Inferior parietal cortex (tissue), 1 donor: ENCODE data around the gene PPP1R13L.
"Not testable (repeated sequence)": the region's sequence is repeated elsewhere in the genome, so short reads cannot be mapped to it uniquely, and the experiment has no call there.

Experiments used
- DNase-seq: peaks from one replicate; pipeline ENCODE4 v3.0.0-alpha.2; 2016; ENCODE audit errors: extremely low spot score

PPP1R13L gene

DNA sequence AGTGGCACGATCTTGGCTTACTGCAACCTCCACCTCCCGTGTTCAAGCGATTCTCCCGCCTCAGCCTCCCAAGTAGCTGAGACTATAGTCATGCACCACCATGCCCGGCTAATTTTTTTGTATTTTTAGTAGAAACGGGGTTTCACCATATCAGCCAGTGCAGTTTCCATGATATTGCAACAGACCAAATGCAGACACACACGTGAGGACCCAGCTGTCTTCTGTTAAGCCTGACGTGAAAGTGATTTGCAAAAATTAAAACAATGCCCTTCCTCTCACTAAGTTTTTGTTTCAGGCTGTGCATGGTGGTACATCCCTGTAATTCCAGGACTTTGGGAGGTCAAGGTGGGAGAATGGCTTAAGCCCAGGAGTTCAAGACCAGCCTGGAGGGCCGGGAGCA lies 26.1 kb upstream of the PPP1R13L start:
- not testable (repeated sequence) for DNase-seq

DNA sequence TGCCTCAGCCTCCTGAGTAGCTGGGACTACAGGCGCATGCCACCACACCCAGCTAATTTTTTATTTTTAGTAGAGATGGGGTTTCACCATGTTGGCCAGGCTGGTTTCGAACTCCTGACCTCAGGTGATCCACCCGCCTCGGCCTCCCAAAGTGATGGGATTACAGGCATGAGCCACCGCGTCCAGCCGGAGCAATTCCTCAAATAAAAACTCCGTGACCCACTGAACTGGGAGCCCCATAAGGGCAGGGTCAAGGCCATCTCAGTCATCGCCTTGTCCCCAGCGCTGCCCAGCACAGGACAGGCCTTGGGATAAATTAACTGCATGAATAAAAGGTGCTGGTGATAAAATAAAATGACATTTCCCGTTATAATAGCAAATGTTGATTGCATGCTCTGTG lies 25.0 kb upstream of the PPP1R13L start:
- DNase-seq: not testable (repeated sequence)

DNA sequence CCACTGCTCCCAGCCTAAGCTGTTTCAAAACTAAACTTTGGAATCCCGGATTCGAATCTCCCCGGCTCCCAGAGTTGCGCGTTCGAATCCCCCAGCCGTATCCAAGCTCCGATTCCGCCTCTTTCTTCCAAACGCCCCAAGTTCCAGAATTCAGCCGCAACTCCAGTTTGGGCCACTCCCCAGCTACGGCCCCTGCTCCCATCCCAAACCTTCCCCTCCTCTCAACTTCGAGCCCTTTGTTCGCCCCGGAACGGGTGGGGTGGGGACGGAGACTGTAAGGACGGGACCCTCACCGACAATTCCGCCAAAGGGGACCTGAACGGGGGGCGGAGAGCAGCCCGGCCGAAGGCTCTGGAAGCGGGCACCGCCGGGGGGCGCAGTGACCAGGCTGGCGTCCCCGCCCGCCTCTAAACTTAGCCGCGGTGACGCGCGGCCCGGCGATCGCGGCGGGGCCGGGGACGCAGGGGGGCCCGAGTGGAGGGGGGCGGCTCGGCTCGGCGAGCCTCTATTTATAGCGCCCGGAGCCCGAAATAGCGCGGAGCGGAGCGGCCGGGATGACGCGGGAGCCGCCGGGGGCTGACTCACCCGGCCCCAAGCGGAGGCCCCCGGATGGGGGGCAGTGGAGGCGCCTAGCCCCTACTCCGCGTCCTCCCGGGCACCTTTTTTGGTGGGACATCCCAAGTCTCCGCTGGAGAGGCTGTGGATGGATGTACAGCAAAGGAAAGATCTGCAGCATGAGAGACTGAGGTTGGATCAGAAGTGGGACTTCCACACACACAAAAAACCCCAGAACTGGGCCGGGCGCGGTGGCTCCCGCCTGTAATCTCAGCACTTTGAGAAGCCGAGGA lies 23.7 kb upstream of the PPP1R13L start:
- DNase-seq: no peak

DNA sequence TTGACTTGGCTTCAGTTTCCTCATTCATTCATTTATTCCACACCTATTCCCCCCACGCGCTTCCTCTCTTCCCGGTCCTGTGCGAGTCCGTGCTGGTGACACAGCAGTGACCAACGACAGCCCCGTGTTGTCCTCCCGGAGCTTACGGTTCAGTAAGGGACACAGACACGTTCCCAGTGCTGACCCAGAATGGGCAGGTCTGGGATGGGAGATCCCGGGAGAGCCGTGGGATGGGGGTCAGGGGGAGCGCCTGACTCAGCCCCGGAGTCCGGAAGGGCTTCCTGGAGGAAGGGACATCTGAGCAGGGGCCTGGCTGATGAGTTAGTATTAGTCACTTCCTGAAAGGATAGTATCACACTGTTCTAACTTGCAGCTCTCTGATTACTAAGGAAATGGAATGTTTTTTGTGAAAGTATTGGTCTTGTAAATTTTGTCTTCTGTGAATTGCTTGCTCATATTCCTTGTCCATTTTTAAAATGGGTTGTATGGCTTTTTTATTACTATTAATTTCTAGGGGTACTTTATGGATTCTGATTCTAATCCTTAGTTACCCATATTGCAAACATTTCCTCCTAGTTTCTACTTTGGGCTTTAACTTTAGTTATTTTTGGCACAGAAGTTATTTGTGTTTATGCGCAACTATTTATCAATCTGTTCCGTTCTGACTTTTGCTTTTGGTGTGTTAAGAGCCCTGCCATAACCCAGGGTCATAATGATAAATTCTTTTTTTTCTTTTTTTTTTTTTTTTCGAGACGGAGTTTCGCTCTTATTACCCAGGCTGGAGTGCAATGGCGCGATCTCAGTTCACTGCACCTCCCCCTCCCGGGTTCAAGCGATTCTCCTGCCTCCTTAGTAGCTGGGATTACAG lies 19.6 kb upstream of the PPP1R13L start:
- DNase-seq: no peak

DNA sequence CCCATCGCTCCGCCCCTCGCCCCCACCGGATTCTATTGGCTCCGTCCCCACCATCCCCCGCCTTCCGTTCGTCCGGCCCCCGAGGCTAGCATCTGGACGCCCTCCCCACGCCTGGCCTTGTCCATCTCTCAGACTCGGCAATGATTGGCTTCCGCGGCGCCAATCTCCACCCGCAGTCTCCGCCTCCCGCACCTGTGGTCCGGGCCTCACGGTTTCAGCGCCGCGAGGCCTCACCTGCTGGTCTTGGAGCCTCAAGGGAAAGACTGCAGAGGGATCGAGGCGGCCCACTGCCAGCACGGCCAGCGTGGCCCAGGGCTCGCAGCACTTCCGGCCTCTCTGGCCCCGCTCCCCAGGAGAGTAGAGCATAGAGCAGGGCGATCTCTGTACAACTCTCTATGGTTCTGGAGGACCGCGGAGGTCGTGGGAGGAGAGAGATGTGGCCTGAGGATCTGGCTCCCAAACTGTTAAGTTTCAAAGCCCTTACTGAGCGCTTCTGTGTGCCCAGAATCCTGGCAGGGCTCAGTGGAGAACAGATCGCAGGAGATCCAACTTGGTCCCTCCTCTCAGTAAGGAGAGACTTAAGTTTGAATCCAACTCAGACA lies 18.8 kb upstream of the PPP1R13L start, which contains the start of gene ERCC1:
Gene ERCC1 (minus strand): TSS at position 329 of the 602 bp plus-strand sequence. CDS start 543 bp downstream, outside the sequence.
- DNase-seq: peak; percentile 84

DNA sequence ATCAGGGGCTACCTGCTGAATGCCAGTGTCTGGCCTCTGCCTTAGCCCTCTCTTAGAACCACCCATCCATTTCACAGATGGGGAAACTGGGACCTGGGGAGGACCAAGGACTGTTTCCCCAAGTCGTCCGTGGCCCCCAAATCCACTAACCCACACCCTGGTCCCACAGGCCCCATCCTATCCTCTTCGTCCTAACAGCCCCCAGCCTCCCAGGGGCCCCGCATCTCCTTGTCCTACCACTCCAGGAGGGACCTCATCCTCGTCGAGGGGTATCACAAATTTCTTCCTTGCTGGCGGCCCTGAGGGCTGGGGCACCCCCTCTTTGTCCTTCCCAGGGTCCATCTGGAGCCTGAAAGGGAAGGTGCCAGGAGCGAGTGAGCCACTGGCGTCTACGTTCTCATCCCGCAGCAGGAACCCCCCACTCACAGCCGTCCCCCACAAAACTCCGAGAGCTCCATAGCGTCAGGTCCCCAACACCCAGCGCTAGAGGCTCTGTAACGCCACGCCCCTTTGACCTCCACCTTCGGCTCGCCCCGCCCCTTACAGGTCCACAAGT lies 18.2 kb upstream of the PPP1R13L start:
- no peak for DNase-seq

DNA sequence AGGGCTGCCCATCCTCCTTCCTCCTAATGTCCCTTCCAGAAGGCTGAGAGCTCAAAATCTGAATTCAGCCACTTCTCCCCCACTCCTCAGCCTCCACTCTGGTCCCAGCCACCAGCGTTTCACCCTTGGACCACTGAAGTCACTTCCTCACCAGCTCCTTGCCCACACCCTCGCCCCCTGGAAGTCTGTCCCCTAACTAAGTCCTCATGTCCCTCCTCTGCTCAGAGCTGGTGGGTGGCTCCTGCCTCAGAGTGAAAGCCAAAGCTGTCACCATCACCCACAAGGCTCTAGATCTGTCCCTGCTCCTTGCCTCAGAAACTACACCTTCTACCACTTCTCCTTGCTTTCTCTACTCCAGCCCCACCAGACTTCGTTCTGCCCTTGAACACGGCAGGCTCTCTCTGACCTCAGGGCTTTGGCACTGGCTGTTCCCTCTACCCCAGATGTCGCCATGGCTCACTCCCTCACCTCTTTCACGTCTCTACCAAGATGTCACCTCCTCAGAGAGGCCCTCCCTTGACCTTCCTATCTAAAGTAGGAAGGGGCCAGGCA lies 17.2 kb upstream of the PPP1R13L start:
- no peak for DNase-seq

DNA sequence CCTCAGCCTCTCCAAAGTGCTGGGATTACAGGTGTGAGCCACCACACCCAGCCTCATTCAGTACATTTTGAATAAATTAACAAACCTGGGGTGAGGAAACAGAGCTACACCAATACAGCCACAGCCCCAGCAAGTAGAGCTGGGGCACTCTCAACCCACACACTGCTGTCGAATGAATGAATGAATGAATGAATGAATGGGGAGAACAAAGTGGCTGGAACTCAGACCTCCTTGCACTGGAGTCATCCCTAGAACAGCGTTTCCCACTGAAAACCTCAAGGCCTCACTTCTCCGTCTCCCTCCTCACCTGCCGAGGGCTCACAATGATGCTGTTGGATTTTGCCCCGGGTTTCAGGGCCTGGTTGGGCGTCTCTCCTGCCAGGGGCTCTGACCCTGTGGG lies 16.0 kb upstream of the PPP1R13L start:
- DNase-seq: no peak

DNA sequence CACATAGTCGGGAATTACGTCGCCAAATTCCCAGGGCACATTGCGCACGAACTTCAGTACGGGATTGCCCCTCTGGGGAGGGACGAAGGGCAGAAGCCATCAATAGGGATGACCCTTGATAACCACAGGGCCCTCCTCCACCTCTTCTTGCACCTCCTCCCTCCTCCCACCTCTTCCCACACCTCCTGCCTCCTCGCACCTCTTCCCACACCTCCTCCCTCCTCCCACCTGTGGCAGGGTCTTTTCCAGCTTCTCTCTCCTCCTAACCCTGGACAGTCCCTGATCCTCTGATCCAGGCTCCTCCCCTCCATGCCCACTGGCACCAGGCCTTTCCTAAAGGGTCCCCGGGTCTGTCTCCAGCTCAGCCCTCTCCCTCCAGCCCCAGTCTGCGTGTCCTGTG lies 15.5 kb upstream of the PPP1R13L start:
- no peak for DNase-seq

DNA sequence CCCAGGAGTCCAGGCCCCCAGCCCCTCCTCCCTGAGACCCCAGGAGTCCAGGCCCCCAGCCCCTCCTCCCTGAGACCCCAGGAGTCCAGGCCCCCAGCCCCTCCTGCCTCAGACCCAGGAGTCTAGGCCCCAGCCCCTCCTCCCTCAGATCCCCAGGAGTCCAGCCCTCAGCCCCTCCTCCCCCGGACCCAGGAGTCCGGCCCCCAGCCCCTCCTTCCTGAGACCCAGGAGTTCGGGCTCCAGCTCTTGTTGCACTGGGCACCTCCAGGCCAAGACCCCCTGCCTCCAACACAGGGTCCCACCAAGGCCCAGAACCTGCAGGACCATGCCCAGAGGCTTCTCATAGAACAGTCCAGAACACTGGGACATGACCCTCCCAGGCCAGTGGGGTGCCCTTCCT lies 15.0 kb upstream of the PPP1R13L start:
- no peak for DNase-seq

DNA sequence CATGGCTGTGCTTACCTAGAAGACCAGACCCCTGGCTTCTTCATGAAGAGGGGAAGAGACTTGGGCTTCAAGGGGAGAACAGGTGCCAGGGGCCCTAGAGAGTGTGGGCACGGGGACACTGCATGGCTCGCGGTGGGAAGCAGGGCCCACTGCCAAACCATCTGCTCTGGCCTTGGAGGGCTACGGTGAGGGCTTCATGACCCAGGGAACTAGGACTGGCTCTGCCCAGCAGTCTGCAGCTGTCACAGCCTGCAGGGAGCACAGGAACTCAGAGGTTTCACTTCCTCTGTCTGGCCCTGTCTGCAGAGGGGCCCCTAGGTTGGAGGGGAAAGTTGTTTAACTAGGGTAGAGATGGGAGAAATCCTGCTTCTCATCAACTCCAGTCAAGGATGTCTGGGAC lies 14.5 kb upstream of the PPP1R13L start:
- DNase-seq: no peak

DNA sequence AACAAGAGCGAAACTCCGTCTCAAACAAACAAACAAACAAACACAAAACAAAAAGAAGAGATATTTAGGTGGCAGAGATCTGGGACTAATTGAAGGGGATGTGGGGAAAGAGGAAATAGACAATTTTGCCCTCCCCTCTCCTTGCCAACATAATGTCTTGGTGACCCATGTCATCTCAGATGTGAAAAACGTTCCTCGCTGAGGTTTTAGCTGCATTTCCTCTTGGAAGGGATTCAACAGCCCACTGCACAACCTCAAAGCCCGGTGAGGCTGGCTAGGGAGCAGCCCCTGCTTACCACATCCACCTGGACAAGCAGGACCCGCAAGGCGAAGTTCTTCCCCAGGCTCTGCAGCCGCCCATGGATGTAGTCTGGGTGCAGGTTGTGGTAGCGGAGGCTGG lies 13.9 kb upstream of the PPP1R13L start:
- no peak for DNase-seq

DNA sequence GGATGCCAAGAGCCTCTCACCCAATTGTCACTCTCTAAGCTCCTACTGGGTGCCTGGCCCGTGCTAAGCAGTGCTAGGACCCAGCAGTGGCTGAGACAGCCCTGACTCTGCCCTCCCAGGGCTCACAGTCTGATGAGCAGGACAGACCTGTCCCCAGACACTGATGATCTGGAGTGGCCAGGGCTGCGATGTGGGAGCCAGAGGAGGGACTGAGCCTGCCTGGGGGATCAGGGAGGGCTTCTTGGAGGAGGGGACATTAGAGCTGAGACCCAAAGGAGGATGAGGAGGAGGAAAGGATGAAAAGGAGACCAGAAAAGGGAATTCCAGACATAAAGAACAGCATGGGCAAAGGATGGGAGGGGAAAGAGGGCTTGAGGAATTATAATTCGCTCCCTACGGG lies 12.3 kb upstream of the PPP1R13L start:
- DNase-seq: no peak

DNA sequence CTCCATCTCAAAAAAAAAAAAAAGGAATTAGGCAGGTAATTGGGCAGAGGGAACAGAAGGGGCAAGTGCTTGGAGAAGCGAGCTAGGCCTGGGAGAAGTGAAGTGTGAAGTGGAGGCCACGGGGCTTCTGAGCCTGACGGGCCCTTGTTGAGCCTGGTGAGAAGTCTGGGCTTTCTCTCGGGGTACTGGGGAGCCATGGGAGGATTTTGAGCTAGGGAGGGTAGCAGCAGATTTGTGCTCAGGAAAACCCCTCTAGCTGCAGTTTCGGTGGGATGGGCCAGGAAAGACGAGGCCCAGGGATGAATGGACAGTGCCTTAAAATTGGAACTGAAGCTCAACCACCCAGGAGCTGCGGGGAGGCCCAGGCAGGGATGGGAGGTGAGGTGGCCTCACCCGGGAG lies 9.6 kb upstream of the PPP1R13L start:
- DNase-seq: no peak

DNA sequence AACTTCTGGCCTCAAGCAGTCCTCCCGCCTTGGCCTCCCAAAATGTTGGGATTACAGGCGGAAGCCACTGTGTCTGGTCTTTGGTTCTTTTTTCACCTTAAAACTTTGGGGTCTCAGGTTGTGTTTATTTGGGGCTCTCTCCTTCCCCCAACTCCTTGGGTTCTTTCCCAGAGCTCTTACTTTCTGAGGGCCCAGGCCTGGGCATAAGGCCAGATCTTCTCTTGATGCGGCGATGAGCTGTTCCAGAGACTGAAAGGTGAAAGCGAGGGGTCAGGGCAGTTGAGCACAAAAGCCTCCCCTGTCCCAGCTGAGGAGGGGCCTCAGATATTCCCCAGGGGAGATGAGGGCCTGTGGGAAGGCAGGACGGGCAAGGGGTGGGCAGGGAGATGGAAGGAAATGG lies 8.6 kb upstream of the PPP1R13L start:
- DNase-seq: no peak

DNA sequence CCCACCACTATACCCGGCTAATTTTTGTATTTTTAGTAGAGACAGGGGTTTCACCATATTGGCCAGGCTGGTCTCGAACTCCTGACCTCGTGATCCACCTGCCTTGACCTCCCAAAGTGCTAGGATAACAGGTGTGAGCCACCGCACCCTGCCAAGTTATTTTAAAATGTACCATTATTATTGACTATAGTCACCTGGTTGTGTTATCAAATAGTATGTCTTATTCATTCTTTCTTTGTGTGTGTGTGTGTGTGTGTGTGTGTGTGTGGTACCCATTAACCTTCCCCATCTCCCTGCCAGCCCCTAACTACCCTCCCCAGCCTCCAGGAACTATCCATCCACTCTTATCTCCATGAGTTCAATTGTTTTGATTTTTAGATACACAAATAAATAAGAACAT lies 5.5 kb upstream of the PPP1R13L start:
- not testable (repeated sequence) for DNase-seq

DNA sequence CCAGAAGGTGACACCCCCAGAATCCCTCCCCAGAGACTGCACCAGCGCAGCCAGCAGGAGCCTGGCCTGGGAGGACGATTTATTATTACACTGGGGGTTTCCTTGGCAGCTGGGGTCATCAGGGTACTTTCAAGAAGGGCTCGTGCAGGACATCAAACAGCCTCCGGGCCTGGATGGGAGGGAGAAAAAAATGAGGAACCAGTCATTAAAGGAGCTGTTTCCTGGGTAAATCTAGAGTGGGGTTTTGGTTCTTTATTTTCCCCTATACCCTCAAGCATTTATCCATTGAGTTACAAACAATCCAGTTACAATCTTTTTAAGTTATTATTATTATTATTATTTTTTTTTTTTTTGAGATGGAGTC lies 4.7 kb upstream of the PPP1R13L start:
- no peak for DNase-seq

DNA sequence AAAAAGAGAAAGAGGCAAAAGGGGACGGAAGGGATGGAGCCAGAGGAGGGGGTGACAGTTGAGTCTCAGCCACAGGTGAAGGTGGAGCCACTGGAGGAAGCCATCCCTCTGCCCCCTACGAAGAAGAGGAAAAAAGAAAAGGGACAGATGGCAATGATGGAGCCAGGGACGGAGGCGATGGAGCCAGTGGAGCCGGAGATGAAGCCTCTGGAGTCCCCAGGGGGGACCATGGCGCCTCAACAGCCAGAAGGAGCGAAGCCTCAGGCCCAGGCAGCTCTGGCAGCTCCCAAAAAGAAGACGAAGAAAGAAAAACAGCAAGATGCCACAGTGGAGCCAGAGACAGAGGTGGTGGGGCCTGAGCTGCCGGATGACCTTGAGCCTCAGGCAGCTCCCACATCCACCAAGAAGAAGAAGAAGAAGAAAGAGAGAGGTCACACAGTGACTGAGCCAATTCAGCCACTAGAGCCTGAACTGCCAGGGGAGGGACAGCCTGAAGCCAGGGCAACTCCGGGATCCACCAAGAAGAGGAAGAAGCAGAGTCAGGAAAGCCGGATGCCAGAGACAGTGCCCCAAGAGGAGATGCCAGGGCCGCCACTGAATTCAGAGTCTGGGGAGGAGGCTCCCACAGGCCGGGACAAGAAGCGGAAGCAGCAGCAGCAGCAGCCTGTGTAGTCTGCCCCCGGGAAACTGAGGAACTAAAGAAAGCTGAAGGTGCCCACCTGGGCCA lies 4.1 kb upstream of the PPP1R13L start:
- no peak for DNase-seq

DNA sequence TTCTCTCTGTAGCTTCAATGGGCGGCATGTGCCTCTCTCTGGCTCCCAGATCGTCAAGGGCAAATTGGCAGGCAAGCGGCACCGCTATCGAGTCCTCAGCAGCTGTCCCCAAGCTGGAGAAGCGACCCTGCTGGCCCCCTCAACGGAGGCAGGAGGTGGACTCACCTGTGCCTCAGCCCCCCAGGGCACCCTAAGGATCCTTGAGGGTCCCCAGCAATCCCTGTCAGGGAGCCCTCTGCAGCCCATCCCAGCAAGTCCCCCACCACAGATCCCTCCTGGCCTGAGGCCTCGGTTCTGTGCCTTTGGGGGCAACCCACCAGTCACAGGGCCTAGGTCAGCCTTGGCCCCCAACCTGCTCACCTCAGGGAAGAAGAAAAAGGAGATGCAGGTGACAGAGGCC lies 3.3 kb upstream of the PPP1R13L start:
- DNase-seq: no peak

DNA sequence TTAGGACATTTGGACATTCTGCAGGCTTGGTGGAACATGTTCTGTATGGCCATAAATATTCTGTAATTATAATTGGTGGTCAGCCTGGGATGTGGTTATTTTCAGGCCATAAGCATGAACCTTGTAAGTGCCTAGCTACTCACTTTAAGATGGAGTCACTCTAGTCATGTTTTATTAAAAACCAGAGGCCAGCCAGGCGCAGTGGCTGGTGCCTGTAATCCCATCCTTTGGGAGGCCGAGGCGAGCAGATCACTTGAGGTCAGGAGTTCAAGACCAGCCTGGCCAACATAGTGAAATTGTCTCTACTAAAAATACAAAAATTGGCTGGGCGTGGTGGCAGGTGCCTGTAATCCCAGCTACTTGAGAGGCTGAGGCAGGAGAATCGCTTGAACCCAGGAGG lies 2.7 kb upstream of the PPP1R13L start:
- DNase-seq: not testable (repeated sequence)

DNA sequence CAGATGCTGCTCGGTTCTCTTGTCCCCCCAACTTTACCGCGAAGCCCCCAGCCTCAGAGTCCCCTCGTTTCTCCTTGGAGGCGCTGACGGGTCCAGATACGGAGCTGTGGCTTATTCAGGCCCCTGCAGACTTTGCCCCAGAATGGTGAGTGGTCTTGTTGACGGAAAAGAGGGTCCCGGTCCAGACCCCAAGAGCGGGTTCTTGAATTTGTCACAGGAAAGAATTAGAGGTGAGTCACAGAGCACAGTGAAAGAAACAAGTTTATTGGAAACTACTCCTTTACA lies 2.2 kb upstream of the PPP1R13L start:
- DNase-seq: no peak
